CD4-positive, alpha-beta T cell treated with Interleukin-2 at 100 ng/mL for 4 hours (primary cell): Measurements from ENCODE around the gene MRPL9.
"Not testable (repeated sequence)": the region's sequence is repeated elsewhere in the genome, so short reads cannot be mapped to it uniquely, and the experiment has no call there.

ENCODE experiments used
- DNase-seq: peaks from one replicate; pipeline ENCODE4 v3.0.0-alpha.2; 2020; ENCODE audit warnings: low spot score

MRPL9 gene

GRCh38 chr1:151783796-151784195 is 20.5 kb upstream of the MRPL9 start:
- no peak for DNase-seq

- DNase-seq = no peak
Observed at GRCh38 chr1:151782741-151783140, 19.4 kb upstream of the MRPL9 start.

GRCh38 chr1:151782026-151782425 is 18.7 kb upstream of the MRPL9 start:
- DNase-seq = not testable (repeated sequence)

- DNase-seq = not testable (repeated sequence)
Observed at GRCh38 chr1:151780736-151781135, 17.4 kb upstream of the MRPL9 start.

- DNase-seq = no peak
Observed at GRCh38 chr1:151779852-151780251, 16.6 kb upstream of the MRPL9 start.

GRCh38 chr1:151777317-151777716 is 14.0 kb upstream of the MRPL9 start:
- DNase-seq = no peak

- no peak for DNase-seq
Observed at GRCh38 chr1:151776665-151777062, 13.4 kb upstream of the MRPL9 start.

- no peak for DNase-seq
Observed at GRCh38 chr1:151775894-151776664, 12.8 kb upstream of the MRPL9 start.

GRCh38 chr1:151774256-151774922 is 11.1 kb upstream of the MRPL9 start:
- DNase-seq = no peak

- DNase-seq = no peak
Observed at GRCh38 chr1:151773702-151774101, 10.4 kb upstream of the MRPL9 start.

- DNase-seq = not testable (repeated sequence)
Observed at GRCh38 chr1:151769270-151769669, 6.0 kb upstream of the MRPL9 start.

- not testable (repeated sequence) for DNase-seq
Observed at GRCh38 chr1:151768351-151769066, 5.2 kb upstream of the MRPL9 start.

GRCh38 chr1:151763990-151764389 is 694 bp upstream of the MRPL9 start:
- DNase-seq = no peak

- DNase-seq = no peak
Observed at GRCh38 chr1:151760597-151761385, 2.5 kb downstream of the MRPL9 start.

GRCh38 chr1:151759241-151759640 is 4.1 kb downstream of the MRPL9 start:
- DNase-seq = no peak

- DNase-seq = no peak
Observed at GRCh38 chr1:151756291-151756690, 7.0 kb downstream of the MRPL9 start.

GRCh38 chr1:151741516-151741915 is 21.8 kb downstream of the MRPL9 start:
- no peak for DNase-seq

GRCh38 chr1:151739590-151740355 is 23.5 kb downstream of the MRPL9 start:
- no peak for DNase-seq

GRCh38 chr1:151737479-151737878 is 25.8 kb downstream of the MRPL9 start:
- DNase-seq = no peak

- no peak for DNase-seq
Observed at GRCh38 chr1:151737026-151737425, 26.3 kb downstream of the MRPL9 start.

- not testable (repeated sequence) for DNase-seq
Observed at GRCh38 chr1:151733995-151734394, 29.3 kb downstream of the MRPL9 start.
